Colonic mucosa (tissue), 4 donors: Measurements from ENCODE around the gene FOXP4. TPM values are rescaled to one million over a fixed set of nuclear protein-coding genes. Genes with fewer than 3 reads are reported as not detected.

Experiments used
- DNase-seq: peaks from one replicate; pipeline ENCODE4 v3.0.0-alpha.2; 2020
- H3K27ac ChIP-seq: fragments of 200-600 bp; one replicate; pipeline ENCODE4 v1.8.0; 2021
- H3K27me3 ChIP-seq: fragments of 200-600 bp; one replicate; pipeline ENCODE4 v1.8.0; 2021
- H3K36me3 ChIP-seq: fragments of 200-600 bp; one replicate; pipeline ENCODE4 v1.8.0; 2021
- H3K4me1 ChIP-seq: fragments of 200-600 bp; one replicate; pipeline ENCODE4 v1.8.0; 2021; ENCODE audit warnings: mild to moderate bottlenecking
- H3K4me3 ChIP-seq: fragments of 200-600 bp; one replicate; pipeline ENCODE4 v1.8.0; 2021
- H3K9ac ChIP-seq, 2 donors: one replicate each; pipeline ENCODE4 v1.7.0; 2013; ENCODE audit warnings: control low read depth in 2 of 2, low read depth in 2 of 2, low read length in 2 of 2
- H3K9me3 ChIP-seq: fragments of 200-600 bp; one replicate; pipeline ENCODE4 v1.8.0; 2021
- CTCF ChIP-seq: fragments of 200-600 bp; IDR thresholded peaks from one replicate; pipeline ENCODE4 v1.8.0; 2022; ENCODE audit warnings: antibody characterized with exemption, mild to moderate bottlenecking
- intact Hi-C: fragments of 100-400 bp; cut with DNase I; formaldehyde crosslinking; loops from one replicate; pipeline ENCODE4 v1.14.1; 2022
- total RNA-seq, 2 donors: library from RNA; stranded (reverse); fragmentation: NEBNext Ultra II Directional in 1 of 2; extraction: Animal tissue kit (Norgen Biotek cat#: 25700) in 1 of 2; gene quantifications; one replicate each; pipeline ENCODE4 v1.2.1, GENCODE V29; 2021
- donor health status: healthy.
- donor health status: DM: no; HTN: no; CAD: no.
- donor health status: DM: no; HTN: no; CAD: no.

FOXP4 gene
- total RNA-seq, 2 donors from 2014 or later: 33.6 to 50.4 TPM

GRCh38 chr6:41548841-41549642 is 2.9 kb downstream of the FOXP4 start:
- no peak for DNase-seq

GRCh38 chr6:41549673-41550072 is 3.5 kb downstream of the FOXP4 start:
- Histone ChIP-seq H3K27me3 (no peaks in the 10 kb centered on the region), H3K4me1 (peaks cover 3% of the 10 kb centered on the region), H3K4me3 (no peak overlapping the region), H3K27ac (no peak overlapping the region), H3K9me3 (no peaks in the 10 kb centered on the region), H3K36me3 (no peaks in the 10 kb centered on the region), H3K9ac (no peak overlapping the region)
- no peak for TF ChIP-seq CTCF
- intact Hi-C loops: no loop called here
- no peak for DNase-seq

More at GRCh38 chr6:41548841-41549642, 2.9 kb downstream of the FOXP4 start:
- Histone ChIP-seq H3K36me3 (no peaks in the 10 kb centered on the region), H3K9ac (no peak overlapping the region), H3K4me1 (peaks cover 3% of the 10 kb centered on the region), H3K9me3 (no peaks in the 10 kb centered on the region), H3K4me3 (no peak overlapping the region), H3K27me3 (no peaks in the 10 kb centered on the region), H3K27ac (no peak overlapping the region)
- no peak for TF ChIP-seq CTCF
- intact Hi-C loops: no loop called here

GRCh38 chr6:41551086-41551700 is 5.0 kb downstream of the FOXP4 start:
- no peak overlapping the region for H3K4me3 ChIP-seq
- intact Hi-C loops: no loop called here
- H3K4me1 ChIP-seq: peaks cover 3% of the 10 kb centered on the region
- TF ChIP-seq CTCF: no peak
- H3K9ac ChIP-seq: no peak overlapping the region
- H3K36me3 ChIP-seq: no peaks in the 10 kb centered on the region
- no peak overlapping the region for H3K27ac ChIP-seq
- no peak for DNase-seq
- no peaks in the 10 kb centered on the region for H3K27me3 ChIP-seq
- no peaks in the 10 kb centered on the region for H3K9me3 ChIP-seq

GRCh38 chr6:41551857-41552256 is 5.7 kb downstream of the FOXP4 start:
- DNase-seq: no peak
- Histone ChIP-seq H3K27ac (no peak overlapping the region), H3K27me3 (no peaks in the 10 kb centered on the region), H3K4me1 (peaks cover 3% of the 10 kb centered on the region), H3K4me3 (no peak overlapping the region), H3K36me3 (no peaks in the 10 kb centered on the region), H3K9ac (no peak overlapping the region), H3K9me3 (no peaks in the 10 kb centered on the region)
- TF ChIP-seq CTCF: no peak
- intact Hi-C loops: no loop called here

- peaks cover 3% of the 10 kb centered on the region for H3K4me1 ChIP-seq
- intact Hi-C loops: no loop called here
- no peak for TF ChIP-seq CTCF
- H3K27me3 ChIP-seq: no peaks in the 10 kb centered on the region
- no peak overlapping the region for H3K4me3 ChIP-seq
- no peaks in the 10 kb centered on the region for H3K36me3 ChIP-seq
- no peak overlapping the region for H3K27ac ChIP-seq
- H3K9me3 ChIP-seq: no peaks in the 10 kb centered on the region
- H3K9ac ChIP-seq: no peak overlapping the region
- no peak for DNase-seq
These were observed 6.5 kb downstream of the FOXP4 start for GRCh38 chr6:41552723-41553122.
